Bronchial epithelial cell (primary cell): ENCODE measurements around the gene KPNB1. TPM values are rescaled to one million over a fixed set of nuclear protein-coding genes. Genes with fewer than 3 reads are reported as not detected.

ENCODE experiments used
- DNase-seq: peaks from one replicate; pipeline ENCODE4 v3.0.0-alpha.2; 2010; ENCODE audit warnings: low read depth
- FAIRE-seq: peaks from 2 replicates; lab custom pipeline; 2011; peaks lifted over from hg19 to GRCh38; lab: Jason Lieb, UNC
- H3K27me3 ChIP-seq: 2 replicates; pipeline ENCODE4 v1.5.1; 2011; ENCODE audit warnings: low read length; ENCODE audit not compliant: control insufficient read depth, insufficient read depth
- H3K36me3 ChIP-seq: 2 replicates; pipeline ENCODE4 v1.5.1; 2011; ENCODE audit warnings: low read length; ENCODE audit not compliant: control insufficient read depth, insufficient read depth
- H3K4me3 ChIP-seq: 2 replicates; pipeline ENCODE4 v1.5.1; 2011; ENCODE audit warnings: mild to moderate bottlenecking, low read depth, low read length, control low read depth
- CTCF ChIP-seq: IDR thresholded peaks from 2 replicates; pipeline ENCODE4 v1.5.1; 2011; ENCODE audit warnings: mild to moderate bottlenecking, moderate library complexity, low read length, control low read depth, inconsistent platforms; ENCODE audit not compliant: insufficient read depth, severe bottlenecking
- total RNA-seq: library from RNA; depleted of rRNA; stranded (reverse); fragments of >200 nt; gene quantifications from 2 replicates; pipeline ENCODE4 v1.2.1, GENCODE V29; 2014

Gene KPNB1
- total RNA-seq, 1 donor from 2014 or later, result 279 TPM

GRCh38 chr17:47720196-47720595 lies 70.5 kb downstream of the KPNB1 start:
- DNase-seq, result no peak
- Histone ChIP-seq H3K4me3 (no peak overlapping the region), H3K36me3 (no peaks in the 10 kb centered on the region), H3K27me3 (peaks cover 38% of the 10 kb centered on the region)
- no peak for TF ChIP-seq CTCF
- no peak for FAIRE-seq

DNA sequence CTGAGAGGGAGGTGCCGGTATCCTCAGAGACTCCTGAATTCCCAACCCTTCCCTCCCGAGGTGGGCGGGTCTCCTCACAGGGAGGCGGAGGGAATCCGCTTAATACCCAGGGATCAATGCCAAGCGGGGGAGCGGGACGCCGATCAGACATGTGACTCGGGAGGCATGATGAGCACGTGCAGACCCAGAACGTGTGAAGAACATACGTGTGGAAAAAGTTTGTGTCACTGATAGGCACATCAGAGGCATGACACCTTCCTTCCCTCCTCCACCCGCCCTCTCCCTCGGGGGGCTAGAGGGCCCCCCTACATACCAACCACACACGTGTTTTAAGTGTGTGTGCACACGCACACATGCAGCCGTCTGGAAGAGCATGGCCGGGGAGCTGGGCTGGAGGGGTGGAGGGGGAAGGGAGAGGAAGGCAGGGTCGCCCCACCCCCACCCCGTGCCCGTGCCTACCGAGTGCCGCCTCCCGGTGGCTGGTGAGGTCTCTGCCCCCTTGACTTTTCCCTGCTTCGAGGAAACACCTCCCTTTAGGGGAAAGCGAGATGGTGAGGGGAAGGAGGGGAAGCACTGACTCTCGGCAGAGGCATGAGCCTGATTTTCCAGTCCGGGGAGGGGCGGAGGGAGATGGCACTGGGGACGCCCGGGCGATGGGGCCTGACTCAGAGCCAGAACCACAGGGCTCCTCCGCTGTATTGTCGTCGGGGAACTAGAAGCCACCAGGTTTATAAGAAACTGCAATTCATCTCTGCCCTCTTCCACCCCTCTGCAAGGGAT lies 71.2 kb downstream of the KPNB1 start:
- no peak for TF ChIP-seq CTCF
- Histone ChIP-seq H3K36me3 (no peaks in the 10 kb centered on the region), H3K4me3 (no peak overlapping the region), H3K27me3 (peaks cover 38% of the 10 kb centered on the region)
- DNase-seq, result peak; percentile 11
- no peak for FAIRE-seq

DNA sequence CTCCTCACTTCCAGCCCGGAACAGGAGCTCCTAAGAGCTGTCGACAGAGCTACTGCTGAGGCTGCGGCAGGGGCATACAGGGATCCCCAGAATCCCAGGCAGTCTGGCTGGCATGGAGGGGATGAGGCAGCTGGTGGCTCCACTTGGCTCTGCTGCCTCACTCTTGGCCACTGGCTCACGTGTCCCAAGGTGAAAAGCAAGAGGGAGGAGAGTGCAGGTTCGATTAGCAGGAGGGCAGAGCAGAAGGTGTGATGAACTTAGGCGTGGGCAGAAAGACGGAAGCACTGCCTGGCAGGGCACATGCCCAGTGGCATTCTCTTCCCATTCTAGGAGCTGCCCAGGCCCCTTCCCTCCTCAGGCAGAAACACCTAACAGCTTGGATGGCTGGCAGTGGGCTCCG lies 72.0 kb downstream of the KPNB1 start:
- H3K36me3 ChIP-seq, result no peaks in the 10 kb centered on the region
- no peak for FAIRE-seq
- peaks cover 36% of the 10 kb centered on the region for H3K27me3 ChIP-seq
- TF ChIP-seq CTCF, result no peak
- no peak overlapping the region for H3K4me3 ChIP-seq
- no peak for DNase-seq

GRCh38 chr17:47724705-47725104 lies 75.0 kb downstream of the KPNB1 start:
- TF ChIP-seq CTCF, result no peak
- H3K36me3 ChIP-seq, result no peaks in the 10 kb centered on the region
- peaks cover 30% of the 10 kb centered on the region for H3K27me3 ChIP-seq
- DNase-seq (no peak), FAIRE-seq (no peak)
- no peak overlapping the region for H3K4me3 ChIP-seq

DNA sequence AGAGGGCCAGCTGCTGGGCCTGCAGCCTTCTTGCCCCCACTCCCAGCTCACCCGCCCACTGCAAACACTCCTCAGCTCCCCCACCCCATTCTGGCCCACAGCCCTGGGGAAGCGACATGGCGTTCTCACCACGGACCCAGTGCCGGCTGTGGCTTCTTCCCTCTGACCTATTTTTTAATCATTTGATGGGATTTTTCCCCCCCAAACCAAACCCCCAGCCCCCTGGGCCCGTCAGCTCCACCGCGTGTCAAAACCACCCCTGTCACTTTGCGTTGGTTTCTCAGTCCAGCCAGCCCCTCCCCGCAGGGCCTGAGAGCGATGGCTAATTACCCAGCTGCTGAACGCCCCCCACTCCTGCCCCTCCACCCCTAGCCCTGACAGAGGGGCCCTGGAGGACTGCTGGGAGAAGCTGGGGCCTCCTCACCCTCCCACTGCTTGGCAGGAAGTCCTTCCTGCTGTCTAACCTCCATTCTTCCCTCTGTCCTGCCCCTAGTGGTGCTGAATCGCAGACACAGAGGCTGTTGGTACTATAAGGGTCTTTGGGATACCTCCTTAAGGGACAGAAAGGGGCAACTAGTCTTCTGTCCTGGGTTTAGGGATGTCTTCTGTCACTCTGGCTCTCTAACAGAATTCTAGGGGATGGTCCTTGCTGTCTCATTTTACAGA lies 75.9 kb downstream of the KPNB1 start:
- no peak for FAIRE-seq
- no peaks in the 10 kb centered on the region for H3K36me3 ChIP-seq
- H3K27me3 ChIP-seq, result peaks cover 23% of the 10 kb centered on the region
- DNase-seq, result no peak
- no peak for TF ChIP-seq CTCF
- H3K4me3 ChIP-seq, result no peak overlapping the region
